Neuronal stem cell (in vitro differentiated cells): ENCODE data around the gene ERI3.

ENCODE experiments used
- DNase-seq: peaks from one replicate; pipeline ENCODE4 v3.0.0-alpha.2; 2013; ENCODE audit warnings: low spot score
- H2AFZ ChIP-seq: one replicate; pipeline ENCODE4 v1.6.1; 2013; ENCODE audit warnings: mild to moderate bottlenecking, low read length, inconsistent platforms
- H2AK5ac ChIP-seq: 2 replicates; pipeline ENCODE4 v1.6.1; 2013; ENCODE audit warnings: low read depth, mild to moderate bottlenecking, inconsistent platforms, low read length, moderate library complexity, mixed read lengths
- H2BK120ac ChIP-seq: 2 replicates; pipeline ENCODE4 v1.6.1; 2013; ENCODE audit warnings: low read depth, mild to moderate bottlenecking, inconsistent platforms, low read length, moderate library complexity, mixed read lengths
- H2BK12ac ChIP-seq: one replicate; pipeline ENCODE4 v1.6.1; 2013; ENCODE audit warnings: low read length, inconsistent platforms
- H2BK15ac ChIP-seq: 2 replicates; pipeline ENCODE4 v1.6.1; 2013; ENCODE audit warnings: mild to moderate bottlenecking, low read length, inconsistent platforms, mixed read lengths
- H2BK5ac ChIP-seq: one replicate; pipeline ENCODE4 v1.6.1; 2013; ENCODE audit warnings: inconsistent platforms, mild to moderate bottlenecking, low read length, moderate library complexity
- H3K14ac ChIP-seq: one replicate; pipeline ENCODE4 v1.6.1; 2013; ENCODE audit warnings: low read length, inconsistent platforms
- H3K18ac ChIP-seq: 2 replicates; pipeline ENCODE4 v1.6.1; 2013; ENCODE audit warnings: low read length, inconsistent platforms
- H3K23ac ChIP-seq: 2 replicates; pipeline ENCODE4 v1.6.1; 2013; ENCODE audit warnings: low read depth, mild to moderate bottlenecking, mixed read lengths, low read length, inconsistent platforms; ENCODE audit not compliant: poor library complexity
- H3K27ac ChIP-seq: replicated peaks from 3 replicates; pipeline ENCODE4 v1.5.1; 2013; ENCODE audit warnings: low read length, inconsistent platforms
- H3K27me3 ChIP-seq, 3 experiments: 2 replicates each; pipeline ENCODE4 v1.6.1; 2013; ENCODE audit warnings: low read length in 3 of 3, mild to moderate bottlenecking in 2 of 3, inconsistent platforms in 1 of 3, low read depth in 1 of 3, mixed read lengths in 1 of 3, moderate library complexity in 1 of 3; ENCODE audit not compliant: control insufficient read depth in 3 of 3, insufficient read depth in 3 of 3
- H3K36me3 ChIP-seq, 2 donors: replicated peaks in 1 of 2; 2 replicates each; pipeline ENCODE4 v1.6.1; 2013; ENCODE audit warnings: low read length in 2 of 2; ENCODE audit not compliant: control insufficient read depth in 2 of 2, insufficient read depth in 2 of 2
- H3K4ac ChIP-seq: 2 replicates; pipeline ENCODE4 v1.6.1; 2013; ENCODE audit warnings: inconsistent platforms, mild to moderate bottlenecking, low read length, moderate library complexity
- H3K4me1 ChIP-seq, 2 donors: 1 replicate in 1 of 2; 2 replicates in 1 of 2; pipeline ENCODE4 v1.6.1; 2013; ENCODE audit warnings: low read length in 2 of 2, low read depth in 1 of 2; ENCODE audit not compliant: control insufficient read depth in 2 of 2, insufficient read depth in 1 of 2
- H3K4me2 ChIP-seq: one replicate; pipeline ENCODE4 v1.6.1; 2013; ENCODE audit warnings: mild to moderate bottlenecking, low read length, inconsistent platforms; ENCODE audit not compliant: insufficient read depth, poor library complexity, severe bottlenecking
- H3K4me3 ChIP-seq, 2 donors: 2 replicates each; pipeline ENCODE4 v1.5.1; 2013; ENCODE audit warnings: low read length in 2 of 2, mild to moderate bottlenecking in 2 of 2, inconsistent platforms in 1 of 2, moderate library complexity in 1 of 2
- H3K79me1 ChIP-seq: one replicate; pipeline ENCODE4 v1.6.1; 2013; ENCODE audit warnings: low read depth, mild to moderate bottlenecking, inconsistent platforms, low read length, moderate library complexity
- H3K9ac ChIP-seq: one replicate; pipeline ENCODE4 v1.6.1; 2013; ENCODE audit warnings: mild to moderate bottlenecking, low read depth, low read length, inconsistent platforms; ENCODE audit not compliant: poor library complexity
- H3K9me3 ChIP-seq, 2 donors: replicated peaks in 1 of 2; 2 replicates each; pipeline versions ENCODE3 to v1.6.1; 2013; ENCODE audit warnings: low read length in 2 of 2, mild to moderate bottlenecking in 2 of 2, inconsistent platforms in 1 of 2, low read depth in 1 of 2, mixed read lengths in 1 of 2, moderate library complexity in 1 of 2; ENCODE audit not compliant: control insufficient read depth in 2 of 2, insufficient read depth in 1 of 2
- H4K8ac ChIP-seq: one replicate; pipeline ENCODE4 v1.6.1; 2013; ENCODE audit warnings: low read depth, mild to moderate bottlenecking, inconsistent platforms, low read length, moderate library complexity
- H4K91ac ChIP-seq: one replicate; pipeline ENCODE4 v1.6.1; 2013; ENCODE audit warnings: low read length, low read depth, mild to moderate bottlenecking, inconsistent platforms; ENCODE audit not compliant: poor library complexity
- WGBS, 2 donors: extraction: QIAGEN DNeasy Blood & Tissue Kit; methylation state at CpG; one replicate each; pipeline ENCODE4 v1.1.7; 2013; ENCODE audit warnings: missing lambda C conversion rate in 2 of 2, mixed read lengths in 1 of 2; ENCODE audit not compliant: insufficient read length in 2 of 2, insufficient replicate concordance in 1 of 2; ENCODE audit errors: extremely low coverage in 2 of 2; 5-methylcytosine and 5-hydroxymethylcytosine counted together

ERI3 gene

DNA sequence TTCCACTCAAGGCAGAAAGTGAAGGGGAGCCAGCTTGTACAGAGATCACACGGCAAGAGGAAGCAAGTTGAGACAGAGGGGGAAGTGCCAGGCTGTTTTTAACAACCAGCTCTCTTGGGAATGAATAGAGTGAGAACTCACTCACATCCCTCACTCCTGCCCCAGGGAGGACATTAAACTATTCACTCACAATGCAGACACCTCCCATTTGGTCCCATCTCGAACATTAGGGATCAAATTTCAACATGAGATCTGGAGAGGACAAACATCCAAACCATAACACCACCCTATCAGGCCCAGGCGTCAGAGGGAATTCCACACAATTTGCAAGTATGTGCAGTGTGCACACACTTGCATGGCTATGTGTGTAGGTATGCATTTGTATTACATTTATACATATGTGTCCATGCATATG, 79.1 kb downstream of the ERI3 start:
- H2AK5ac ChIP-seq, result no peak overlapping the region
- no CpG with 5 or more reads among the region's 3 CpGs for WGBS, 2 donors
- H3K9ac ChIP-seq, result no peak overlapping the region
- peaks cover 0 to 12% of the 10 kb centered on the region in 2 donors for H3K36me3 ChIP-seq
- H3K14ac ChIP-seq, result no peak overlapping the region
- no peak overlapping the region for H2BK5ac ChIP-seq
- no peak overlapping the region for H2AFZ ChIP-seq
- H3K27ac ChIP-seq, result no peak overlapping the region
- H2BK15ac ChIP-seq, result no peak overlapping the region
- no peaks in the 10 kb centered on the region for H3K27me3 ChIP-seq
- H3K18ac ChIP-seq, result no peak overlapping the region
- H3K23ac ChIP-seq, result no peak overlapping the region
- no peak overlapping the region for H3K4me3 ChIP-seq
- no peak overlapping the region for H4K91ac ChIP-seq
- peaks cover 2% of the 10 kb centered on the region for H3K79me1 ChIP-seq
- no peak overlapping the region for H3K4me2 ChIP-seq
- no peak for DNase-seq
- H3K4me1 ChIP-seq, result peaks cover 7 to 10% of the 10 kb centered on the region in 2 donors
- H3K4ac ChIP-seq, result no peak overlapping the region
- no peak overlapping the region for H2BK120ac ChIP-seq
- H4K8ac ChIP-seq, result no peak overlapping the region
- H2BK12ac ChIP-seq, result no peak overlapping the region
- no peaks in the 10 kb centered on the region for H3K9me3 ChIP-seq

DNA sequence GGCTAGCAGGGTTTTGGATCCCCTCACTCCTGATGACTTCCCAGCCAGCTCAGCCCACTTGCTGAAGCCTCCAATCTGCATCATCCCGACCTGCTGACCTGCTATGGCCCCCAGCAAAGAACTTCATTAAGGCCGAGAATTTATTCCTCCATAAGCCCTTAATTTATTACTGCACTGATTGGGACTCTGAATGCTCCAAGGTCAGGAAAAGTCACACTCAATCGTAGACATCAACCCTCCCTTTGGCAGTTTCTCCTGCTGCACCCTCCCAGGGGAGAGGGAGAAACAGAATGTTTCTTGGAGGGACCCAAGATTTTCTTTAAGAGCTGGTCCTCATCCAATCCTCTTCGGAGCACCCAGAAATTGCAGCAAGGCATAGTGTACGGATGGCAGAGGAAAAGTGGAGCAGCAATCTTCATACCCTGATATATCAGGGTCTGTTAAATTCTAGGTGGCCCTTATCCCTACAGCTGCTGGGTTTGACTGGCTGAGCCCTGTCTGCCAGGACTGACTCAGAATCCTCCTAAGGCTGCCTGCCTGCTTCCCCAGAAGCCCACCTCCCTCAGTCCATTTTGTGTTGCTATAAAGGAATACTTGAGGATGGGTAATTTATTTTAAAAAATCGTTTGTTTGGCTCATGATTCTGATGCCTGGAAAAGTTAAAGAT, 79.6 kb downstream of the ERI3 start:
- no peak overlapping the region for H3K14ac ChIP-seq
- no peak overlapping the region for H2AFZ ChIP-seq
- WGBS, 2 donors, result no CpG with 5 or more reads among the region's 6 CpGs
- no peak overlapping the region for H3K23ac ChIP-seq
- peaks cover 7 to 10% of the 10 kb centered on the region in 2 donors for H3K4me1 ChIP-seq
- H3K27me3 ChIP-seq, result no peaks in the 10 kb centered on the region
- no peak overlapping the region for H2AK5ac ChIP-seq
- H2BK5ac ChIP-seq, result no peak overlapping the region
- no peak overlapping the region for H3K18ac ChIP-seq
- H4K91ac ChIP-seq, result no peak overlapping the region
- no peak for DNase-seq
- H3K9ac ChIP-seq, result no peak overlapping the region
- no peaks in the 10 kb centered on the region for H3K9me3 ChIP-seq
- no peak overlapping the region for H3K4ac ChIP-seq
- no peak overlapping the region for H2BK120ac ChIP-seq
- H3K79me1 ChIP-seq, result peaks cover 2% of the 10 kb centered on the region
- H2BK12ac ChIP-seq, result no peak overlapping the region
- no peak overlapping the region for H3K4me3 ChIP-seq
- no peak overlapping the region for H3K4me2 ChIP-seq
- no peak overlapping the region for H4K8ac ChIP-seq
- no peak overlapping the region for H3K27ac ChIP-seq
- H3K36me3 ChIP-seq, result peaks cover 0 to 12% of the 10 kb centered on the region in 2 donors
- no peak overlapping the region for H2BK15ac ChIP-seq

- Histone ChIP-seq H3K9ac (no peak overlapping the region), H3K27me3 (no peaks in the 10 kb centered on the region), H3K23ac (no peak overlapping the region), H2AK5ac (no peak overlapping the region), H2AFZ (no peak overlapping the region), H3K27ac (no peak overlapping the region), H4K91ac (no peak overlapping the region), H4K8ac (no peak overlapping the region), H3K79me1 (peaks cover 2% of the 10 kb centered on the region), H3K14ac (no peak overlapping the region), H2BK5ac (no peak overlapping the region), H2BK15ac (no peak overlapping the region), H3K4me2 (no peak overlapping the region), H3K4me3 (no peak overlapping the region), H2BK120ac (no peak overlapping the region), H3K36me3 (peaks cover 0 to 12% of the 10 kb centered on the region in 2 donors), H2BK12ac (no peak overlapping the region), H3K4ac (no peak overlapping the region), H3K18ac (no peak overlapping the region), H3K9me3 (no peaks in the 10 kb centered on the region), H3K4me1 (peaks cover 7 to 10% of the 10 kb centered on the region in 2 donors)
- no peak for DNase-seq
- WGBS, 2 donors, result no CpG with 5 or more reads among the region's 6 CpGs
Observed at GRCh38 chr1:44273560-44274350, 81.3 kb downstream of the ERI3 start.

DNA sequence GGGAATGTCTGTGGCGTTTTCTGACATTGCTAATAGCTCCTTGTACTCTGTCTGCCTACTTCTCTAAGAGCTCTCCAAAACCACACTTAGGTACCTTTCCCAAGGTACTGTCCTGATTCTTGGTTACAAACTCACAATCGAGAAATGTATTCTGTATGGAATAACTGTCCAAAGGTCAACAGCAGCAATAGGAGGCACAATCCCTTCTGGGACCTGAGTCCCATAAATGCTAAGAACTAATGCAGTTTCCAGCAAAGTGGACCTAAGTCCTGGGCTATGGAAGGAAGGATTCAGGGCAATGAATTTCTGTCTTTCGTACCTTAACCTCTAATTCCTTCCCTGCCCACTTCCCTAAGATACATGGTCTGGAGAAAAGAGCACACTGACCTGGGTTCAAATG, 82.1 kb downstream of the ERI3 start:
- Histone ChIP-seq H3K9me3 (no peaks in the 10 kb centered on the region), H2BK12ac (no peak overlapping the region), H3K27me3 (no peaks in the 10 kb centered on the region), H2BK5ac (no peak overlapping the region), H4K8ac (no peak overlapping the region), H3K36me3 (peaks cover 0 to 12% of the 10 kb centered on the region in 2 donors), H4K91ac (no peak overlapping the region), H3K9ac (no peak overlapping the region), H3K4me3 (no peak overlapping the region), H3K23ac (no peak overlapping the region), H3K4me2 (no peak overlapping the region), H2AK5ac (no peak overlapping the region), H3K14ac (no peak overlapping the region), H2AFZ (no peak overlapping the region), H3K18ac (no peak overlapping the region), H2BK15ac (no peak overlapping the region), H3K79me1 (peaks cover 2% of the 10 kb centered on the region), H2BK120ac (no peak overlapping the region), H3K4ac (no peak overlapping the region), H3K27ac (no peak overlapping the region), H3K4me1 (peaks cover 7 to 10% of the 10 kb centered on the region in 2 donors)
- no CpG with 5 or more reads among the region's 3 CpGs for WGBS, 2 donors
- DNase-seq, result no peak
